Hepatocyte (in vitro differentiated cells): ENCODE results near the gene KIFAP3. TPM values are rescaled to one million over a fixed set of nuclear protein-coding genes. Genes with fewer than 3 reads are reported as not detected.

Source experiments
- DNase-seq: peaks from one replicate; pipeline ENCODE4 v3.0.0-alpha.2; 2016; ENCODE audit warnings: low spot score
- H2AFZ ChIP-seq: fragments of 200-600 bp; sonication (generic); 2 replicates; pipeline ENCODE4 v1.6.0; 2016; ENCODE audit warnings: antibody characterized with exemption, mild to moderate bottlenecking
- H3K27ac ChIP-seq: fragments of 200-600 bp; sonication (generic); 2 replicates; pipeline ENCODE4 v1.5.1; 2016; ENCODE audit warnings: mild to moderate bottlenecking
- H3K27me3 ChIP-seq: fragments of 200-600 bp; sonication (generic); 2 replicates; pipeline ENCODE4 v1.6.1; 2016
- H3K36me3 ChIP-seq: fragments of 200-600 bp; sonication (generic); replicated peaks from 2 replicates; pipeline ENCODE4 v1.5.1; 2016; ENCODE audit warnings: low read depth; ENCODE audit not compliant: insufficient read depth
- H3K4me1 ChIP-seq: fragments of 200-600 bp; sonication (generic); 2 replicates; pipeline ENCODE4 v1.5.1; 2016; ENCODE audit warnings: mild to moderate bottlenecking, moderate library complexity; ENCODE audit not compliant: insufficient read depth
- H3K4me2 ChIP-seq: fragments of 200-600 bp; sonication (generic); 2 replicates; pipeline ENCODE4 v1.6.0; 2016
- H3K4me3 ChIP-seq: fragments of 200-600 bp; sonication (generic); 2 replicates; pipeline ENCODE4 v1.5.1; 2016; ENCODE audit warnings: mild to moderate bottlenecking
- H3K79me2 ChIP-seq: fragments of 200-600 bp; sonication (generic); 2 replicates; pipeline ENCODE4 v1.6.0; 2017; ENCODE audit warnings: mild to moderate bottlenecking
- H3K9me2 ChIP-seq: fragments of 200-600 bp; sonication (generic); replicated peaks from 2 replicates; pipeline ENCODE4 v1.6.0; 2017; ENCODE audit warnings: mild to moderate bottlenecking; ENCODE audit not compliant: insufficient read depth
- H3K9me3 ChIP-seq: fragments of 200-600 bp; sonication (generic); 2 replicates; pipeline ENCODE4 v1.5.1; 2016; ENCODE audit warnings: low read depth, mild to moderate bottlenecking
- H4K20me1 ChIP-seq: fragments of 200-600 bp; sonication (generic); 2 replicates; pipeline ENCODE4 v1.6.0; 2016; ENCODE audit warnings: mild to moderate bottlenecking; ENCODE audit not compliant: insufficient read depth, poor library complexity, severe bottlenecking
- CTCF ChIP-seq: fragments of 200-600 bp; sonication (generic); IDR thresholded peaks from 2 replicates; pipeline ENCODE4 v1.5.1; 2016; ENCODE audit warnings: antibody characterized with exemption, mild to moderate bottlenecking; ENCODE audit not compliant: poor library complexity
- EZH2 ChIP-seq: fragments of 200-600 bp; sonication (generic); IDR thresholded peaks from 2 replicates; pipeline ENCODE4 v1.6.1; 2016; ENCODE audit warnings: antibody characterized with exemption, mild to moderate bottlenecking, borderline replicate concordance
- EZH2phosphoT487 ChIP-seq: fragments of 200-600 bp; sonication (generic); IDR thresholded peaks from one replicate; pipeline ENCODE4 v1.6.1; 2018; ENCODE audit warnings: antibody characterized with exemption, mild to moderate bottlenecking, low read depth, moderate library complexity; ENCODE audit not compliant: unreplicated experiment, severe bottlenecking
- WGBS: methylation state at CpG from one replicate; pipeline ENCODE4 v1.1.6; 2016; ENCODE audit warnings: low lambda C conversion rate; ENCODE audit errors: missing lambda C conversion rate; 5-methylcytosine and 5-hydroxymethylcytosine counted together
- polyA plus RNA-seq: library from polyadenylated mRNA; unstranded; fragments of >200 nt; fragmentation: Nextera tagmentation; extraction: Ambion mirVana; gene quantifications from 2 replicates; pipeline ENCODE4 v1.2.1, GENCODE V29; 2016
- total RNA-seq: library from RNA; depleted of rRNA; stranded (reverse); fragments of >200 nt; gene quantifications from 2 replicates; pipeline ENCODE4 v1.2.3, GENCODE V29; 2014

KIFAP3 gene
- total and polyA plus RNA-seq, 2 experiments from 2014 or later: 15.4 to 28.2 TPM

DNA sequence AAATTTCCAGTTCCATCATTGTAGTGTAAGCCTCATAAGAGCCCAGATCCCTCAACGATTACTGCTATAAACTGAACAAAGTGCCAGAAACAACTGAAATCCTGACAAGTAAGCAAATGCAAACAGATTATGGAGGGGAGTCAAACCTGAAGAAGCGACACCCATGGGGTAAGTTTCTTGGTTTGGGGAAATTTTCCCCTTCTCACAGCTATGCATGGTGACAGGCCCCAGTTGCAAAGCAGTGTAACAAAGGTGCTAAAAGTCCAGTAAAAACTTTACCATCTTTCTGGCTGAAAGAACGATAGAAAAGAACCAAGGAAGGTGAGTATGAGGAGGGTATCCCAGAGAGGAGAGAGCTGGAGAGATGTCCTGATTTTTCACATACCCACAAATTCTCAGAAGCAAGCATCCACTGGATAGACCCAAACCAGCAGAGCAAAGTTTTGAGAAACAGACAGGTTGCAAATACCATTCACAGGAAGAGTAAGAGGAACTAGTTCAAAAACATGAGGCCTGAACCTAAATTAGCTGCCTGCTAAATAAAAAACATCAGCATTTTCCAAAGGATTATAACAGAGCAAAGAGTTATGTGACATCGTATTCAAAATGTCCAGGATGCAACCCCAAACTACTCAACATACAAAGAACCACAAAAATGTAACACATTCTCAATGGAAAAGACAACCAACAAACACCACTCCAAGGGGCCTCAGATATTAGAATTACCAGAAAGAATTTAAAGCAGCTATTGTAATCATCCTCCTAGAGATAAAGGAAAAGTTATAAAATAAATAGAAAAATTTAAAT is 195.3 kb downstream of the KIFAP3 start:
- H3K9me2 ChIP-seq: no peaks in the 10 kb centered on the region
- DNase-seq: no peak
- H2AFZ ChIP-seq: no peak overlapping the region
- H3K27ac ChIP-seq: no peak overlapping the region
- TF ChIP-seq EZH2phosphoT487 (no peak), CTCF (no peak), EZH2 (no peak)
- H3K27me3 ChIP-seq: no peaks in the 10 kb centered on the region
- H3K79me2 ChIP-seq: peaks cover 14% of the 10 kb centered on the region
- H3K4me1 ChIP-seq: no peaks in the 10 kb centered on the region
- no peak overlapping the region for H3K4me3 ChIP-seq
- no peaks in the 10 kb centered on the region for H3K36me3 ChIP-seq
- WGBS: 73% methylated on average over 4 of the region's 4 CpGs
- no peaks in the 10 kb centered on the region for H4K20me1 ChIP-seq
- H3K9me3 ChIP-seq: no peaks in the 10 kb centered on the region
- no peak overlapping the region for H3K4me2 ChIP-seq

DNA sequence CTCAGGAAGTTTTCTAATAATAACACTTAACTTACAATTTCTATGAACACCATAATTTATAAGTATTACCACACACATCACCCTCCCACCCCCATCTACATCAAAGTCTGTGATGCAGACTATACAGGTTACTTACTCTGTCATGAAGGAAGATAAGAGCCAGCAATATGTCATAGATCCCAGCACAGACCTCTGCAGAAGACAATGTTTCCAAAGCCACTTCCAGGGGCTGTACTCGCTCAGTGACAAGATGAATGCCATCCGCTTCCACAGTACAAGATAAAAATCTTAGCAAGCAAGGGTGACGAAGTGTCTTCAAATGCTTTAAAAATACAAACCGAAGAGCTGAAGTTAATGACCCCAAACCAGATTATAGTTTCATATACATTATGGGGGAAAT is 196.0 kb downstream of the KIFAP3 start:
- Histone ChIP-seq H4K20me1 (no peaks in the 10 kb centered on the region), H3K79me2 (peaks cover 10% of the 10 kb centered on the region), H2AFZ (no peak overlapping the region), H3K4me3 (no peak overlapping the region), H3K36me3 (no peaks in the 10 kb centered on the region), H3K9me2 (no peaks in the 10 kb centered on the region), H3K27me3 (no peaks in the 10 kb centered on the region), H3K4me1 (no peaks in the 10 kb centered on the region), H3K27ac (no peak overlapping the region), H3K4me2 (no peak overlapping the region), H3K9me3 (no peaks in the 10 kb centered on the region)
- WGBS: 68% methylated on average over 4 of the region's 4 CpGs
- DNase-seq: no peak
- TF ChIP-seq EZH2 (no peak), CTCF (no peak), EZH2phosphoT487 (no peak)

DNA sequence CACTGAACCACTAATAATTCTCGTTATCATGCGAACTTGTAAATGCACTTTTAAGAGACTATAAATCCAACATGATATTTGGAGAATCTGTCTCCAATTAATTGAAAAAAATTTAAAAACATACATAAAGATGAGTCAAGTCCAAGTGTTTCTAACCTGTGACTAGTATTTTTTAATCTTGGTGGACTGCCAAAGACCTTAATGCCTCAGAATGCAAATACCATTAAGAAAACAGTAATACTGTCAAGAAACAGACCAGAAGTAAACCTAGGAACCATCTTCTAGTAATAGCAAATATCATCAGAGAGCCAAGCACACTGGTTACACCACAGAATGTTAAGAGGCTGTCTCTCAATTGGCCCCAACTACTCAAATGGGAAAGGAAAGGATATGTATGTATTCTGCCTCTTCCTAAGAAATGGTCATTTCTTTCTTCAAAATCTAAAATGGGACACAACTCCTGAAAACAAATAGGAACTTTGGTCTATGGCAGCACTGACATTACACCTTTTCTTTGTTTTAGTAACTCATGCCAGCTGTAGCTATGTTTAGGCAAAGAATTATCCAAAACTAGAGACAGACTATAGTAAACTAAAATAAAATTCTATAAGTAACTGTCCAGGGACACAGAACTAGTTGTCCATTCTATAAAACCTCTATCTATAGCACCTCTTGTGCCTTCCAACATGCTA is 196.5 kb downstream of the KIFAP3 start:
- no peak for DNase-seq
- peaks cover 10% of the 10 kb centered on the region for H3K79me2 ChIP-seq
- no peak overlapping the region for H3K4me3 ChIP-seq
- no peaks in the 10 kb centered on the region for H3K9me3 ChIP-seq
- no peaks in the 10 kb centered on the region for H3K27me3 ChIP-seq
- WGBS: 88% methylated on average over 2 of the region's 2 CpGs
- H3K4me2 ChIP-seq: no peak overlapping the region
- no peak overlapping the region for H2AFZ ChIP-seq
- H3K27ac ChIP-seq: no peak overlapping the region
- no peaks in the 10 kb centered on the region for H3K4me1 ChIP-seq
- no peaks in the 10 kb centered on the region for H4K20me1 ChIP-seq
- no peaks in the 10 kb centered on the region for H3K9me2 ChIP-seq
- TF ChIP-seq EZH2 (no peak), EZH2phosphoT487 (no peak), CTCF (no peak)
- no peaks in the 10 kb centered on the region for H3K36me3 ChIP-seq
